GM19025 (cell line): ENCODE measurements around the gene SCAF1.

Source experiments
- ATAC-seq: cut with Tn5 transposase; IDR thresholded peaks from one replicate; pipeline ENCODE4 v1.9.1; 2021; ENCODE audit warnings: mild to moderate bottlenecking, low read depth, moderate library complexity; ENCODE audit not compliant: unreplicated experiment

The SCAF1 gene

GRCh38 chr19:49660338-49660961, 18.4 kb downstream of the SCAF1 start:
- no peak for ATAC-seq

GRCh38 chr19:49662011-49662410, 20.0 kb downstream of the SCAF1 start:
- no peak for ATAC-seq

GRCh38 chr19:49663224-49663623, 21.2 kb downstream of the SCAF1 start:
- ATAC-seq: no peak

- peak; percentile 33 for ATAC-seq
Measured at GRCh38 chr19:49664171-49665035, 22.4 kb downstream of the SCAF1 start.

- ATAC-seq: no peak
Measured at GRCh38 chr19:49665036-49665350, 23.0 kb downstream of the SCAF1 start.

GRCh38 chr19:49665351-49666119, 23.5 kb downstream of the SCAF1 start, which contains the start of the genes BCL2L12 and IRF3:
Gene BCL2L12 (plus strand): TSS chr19:49665933. CDS start chr19:49666693, 760 bp downstream.
Gene IRF3 (minus strand): TSS chr19:49665857. CDS start chr19:49664838, 1,019 bp downstream.
- peak; percentile 79 for ATAC-seq

GRCh38 chr19:49666120-49666444, 24.1 kb downstream of the SCAF1 start:
- peak; percentile 3 for ATAC-seq

GRCh38 chr19:49667473-49667872, 25.5 kb downstream of the SCAF1 start:
- no peak for ATAC-seq

GRCh38 chr19:49669516-49669915, 27.5 kb downstream of the SCAF1 start:
- ATAC-seq: no peak

- no peak for ATAC-seq
Measured at GRCh38 chr19:49672131-49672919, 30.3 kb downstream of the SCAF1 start.

GRCh38 chr19:49676136-49676783, 34.3 kb downstream of the SCAF1 start:
- ATAC-seq: peak; percentile 12

- peak; percentile 65 for ATAC-seq
Measured at GRCh38 chr19:49676784-49677230, 34.8 kb downstream of the SCAF1 start.

- no peak for ATAC-seq
Measured at GRCh38 chr19:49677231-49677900, 35.4 kb downstream of the SCAF1 start, which contains the start of gene PRMT1. Gene PRMT1 (plus strand): TSS chr19:49677271. CDS start chr19:49677281, 10 bp downstream.

- ATAC-seq: no peak
Measured at GRCh38 chr19:49677901-49678674, 36.1 kb downstream of the SCAF1 start.

- no peak for ATAC-seq
Measured at GRCh38 chr19:49678985-49679770, 37.2 kb downstream of the SCAF1 start.

GRCh38 chr19:49679771-49680413, 37.9 kb downstream of the SCAF1 start:
- ATAC-seq: no peak
